HCT116 (cell line): ENCODE measurements around the gene SAP130. TPM values are rescaled to one million over a fixed set of nuclear protein-coding genes. Genes with fewer than 3 reads are reported as not detected.

Source experiments
- ATAC-seq: fragments of 200-7000 bp; cut with Tn5 transposase; 2 replicates; pipeline ENCODE4 v1.9.1; 2020; ENCODE audit warnings: mild to moderate bottlenecking, moderate library complexity
- BruUV-seq: library from RNA; stranded (reverse); fragments of 400-500 nt; replicated peaks from 2 replicates; lab custom pipeline; 2021; lab: Mats Ljungman, UMichigan
- CTCF ChIA-PET: fragments of 300-600 bp; sonication (Branson Sonifier 250); formaldehyde crosslinking; loops from one replicate; lab custom pipeline; 2021; ENCODE audit warnings: antibody characterized with exemption; lab: Charles Lee
- POLR2A ChIA-PET: fragments of 300-600, 350-600 bp; sonication (Branson Sonifier 250); formaldehyde crosslinking; loops from one replicate; lab custom pipeline; 2021; ENCODE audit warnings: antibody characterized with exemption; lab: Charles Lee
- RAD21 ChIA-PET, 2 experiments: fragments of 300-600 bp; sonication (Branson Sonifier 250); formaldehyde crosslinking; loops; one replicate each; lab custom pipeline; 2023; ENCODE audit warnings: low total read pairs in 2 of 2; ENCODE audit not compliant: uncharacterized antibody in 2 of 2, unreplicated experiment in 2 of 2, low non-redundant PET in 1 of 2; lab: Charles Lee
- DNase-seq: peaks from one replicate; pipeline ENCODE4 v3.0.0-alpha.2; 2010; ENCODE audit warnings: low read depth, low spot score
- H2AFZ ChIP-seq: fragments of 200-600 bp; shearing (Covaris generic), sonication (generic); 2 replicates; pipeline ENCODE4 v1.6.1; 2017; ENCODE audit warnings: low read depth, mixed run types, mixed read lengths, antibody characterized with exemption, low read length; ENCODE audit not compliant: poor library complexity, severe bottlenecking
- H3K27ac ChIP-seq: 2 replicates; pipeline ENCODE4 v1.5.1; 2012; ENCODE audit warnings: low read depth, low read length
- H3K27me3 ChIP-seq: fragments of 200-600 bp; sonication (generic); 2 replicates; pipeline ENCODE4 v1.6.1; 2016; ENCODE audit warnings: mixed run types, low read length, mixed read lengths; ENCODE audit not compliant: insufficient read depth
- H3K36me3 ChIP-seq, 2 experiments: fragments of 200-500 bp in 1 of 2; fragments of 200-600 bp in 1 of 2; sonication (Bioruptor generic) in 1 of 2; sonication (generic) in 1 of 2; 2 replicates each; pipeline versions ENCODE4 v1.5.1 to v1.6.1; 2014 to 2016; ENCODE audit warnings: low read length in 2 of 2, inconsistent platforms in 1 of 2, mixed read lengths in 1 of 2, mixed run types in 1 of 2; ENCODE audit not compliant: insufficient read depth in 2 of 2, control insufficient read depth in 1 of 2
- H3K4me1 ChIP-seq, 2 experiments: fragments of 200-600 bp in 1 of 2; sonication (generic) in 1 of 2; 2 replicates each; pipeline versions ENCODE4 v1.5.1 to v1.6.1; 2012 to 2017; ENCODE audit warnings: low read length in 2 of 2, inconsistent platforms in 1 of 2, mild to moderate bottlenecking in 1 of 2, mixed read lengths in 1 of 2, mixed run types in 1 of 2, moderate library complexity in 1 of 2; ENCODE audit not compliant: insufficient read depth in 2 of 2, control insufficient read depth in 1 of 2
- H3K4me2 ChIP-seq: fragments of 200-600 bp; sonication (generic); 2 replicates; pipeline ENCODE4 v1.6.1; 2017; ENCODE audit warnings: mixed run types, low read length, mixed read lengths
- H3K4me3 ChIP-seq, 2 experiments: fragments of 200-600 bp in 1 of 2; sonication (generic) in 1 of 2; replicated peaks in 1 of 2; 2 replicates each; pipeline ENCODE4 v1.5.1; 2011 to 2016; ENCODE audit warnings: low read length in 2 of 2, control low read depth in 1 of 2, low read depth in 1 of 2, mild to moderate bottlenecking in 1 of 2, mixed read lengths in 1 of 2, mixed run types in 1 of 2
- H3K79me2 ChIP-seq: fragments of 200-600 bp; sonication (generic); 2 replicates; pipeline ENCODE4 v1.6.1; 2017; ENCODE audit warnings: mild to moderate bottlenecking, mixed run types, low read length, moderate library complexity, mixed read lengths; ENCODE audit not compliant: insufficient read depth
- H3K9ac ChIP-seq: fragments of 200-600 bp; sonication (generic); 2 replicates; pipeline ENCODE4 v1.6.1; 2016; ENCODE audit warnings: low read length, mixed read lengths
- H3K9me2 ChIP-seq: fragments of 200-600 bp; sonication (generic), shearing (Covaris generic); 2 replicates; pipeline ENCODE4 v1.6.1; 2017; ENCODE audit warnings: mixed run types, mild to moderate bottlenecking, moderate library complexity; ENCODE audit not compliant: insufficient read depth
- H3K9me3 ChIP-seq, 2 experiments: fragments of 200-500 bp in 1 of 2; fragments of 200-600 bp in 1 of 2; sonication (Bioruptor generic) in 1 of 2; sonication (generic) in 1 of 2; 2 replicates each; pipeline ENCODE4 v1.6.1; 2014 to 2017; ENCODE audit warnings: low read length in 2 of 2, mixed read lengths in 2 of 2, inconsistent platforms in 1 of 2, low read depth in 1 of 2, mild to moderate bottlenecking in 1 of 2, mixed run types in 1 of 2, moderate library complexity in 1 of 2; ENCODE audit not compliant: control insufficient read depth in 1 of 2, insufficient read depth in 1 of 2
- H4K20me1 ChIP-seq: fragments of 200-600 bp; sonication (generic), shearing (Covaris generic); 2 replicates; pipeline ENCODE4 v1.6.1; 2017; ENCODE audit warnings: mixed run types, mild to moderate bottlenecking, moderate library complexity; ENCODE audit not compliant: insufficient read depth
- CEBPB ChIP-seq: IDR thresholded peaks from 2 replicates; pipeline ENCODE4 v1.6.1; 2012; ENCODE audit warnings: low read depth
- EGR1 ChIP-seq: IDR thresholded peaks from 2 replicates; pipeline ENCODE4 v1.6.1; 2012; ENCODE audit warnings: low read depth
- EZH2 ChIP-seq: fragments of 200-600 bp; sonication (generic); IDR thresholded peaks from 2 replicates; pipeline ENCODE4 v1.6.1; 2017; ENCODE audit warnings: antibody characterized with exemption, mixed run types
- EZH2phosphoT487 ChIP-seq: fragments of 200-600 bp; IDR thresholded peaks from 2 replicates; pipeline ENCODE4 v1.6.1; 2018; ENCODE audit warnings: antibody characterized with exemption, borderline replicate concordance
- FOSL1 ChIP-seq: IDR thresholded peaks from 2 replicates; pipeline ENCODE4 v1.6.1; 2012; ENCODE audit warnings: low read depth
- JUND ChIP-seq: IDR thresholded peaks from 2 replicates; pipeline ENCODE4 v1.6.1; 2012
- POLR2AphosphoS5 ChIP-seq: IDR thresholded peaks from 2 replicates; pipeline ENCODE4 v1.6.1; 2011; ENCODE audit warnings: mild to moderate bottlenecking, low read depth, low read length, moderate library complexity
- RAD21 ChIP-seq: IDR thresholded peaks from 2 replicates; pipeline ENCODE4 v1.6.1; 2012; ENCODE audit warnings: low read depth, mild to moderate bottlenecking
- SIN3A ChIP-seq: IDR thresholded peaks from 2 replicates; pipeline ENCODE4 v1.6.1; 2012; ENCODE audit warnings: low read depth
- SP1 ChIP-seq: IDR thresholded peaks from 2 replicates; pipeline ENCODE4 v1.6.1; 2012; ENCODE audit warnings: low read depth
- SRF ChIP-seq: IDR thresholded peaks from 2 replicates; pipeline ENCODE4 v1.6.1; 2012; ENCODE audit warnings: low read depth
- TCF7L2 ChIP-seq: IDR thresholded peaks from 2 replicates; pipeline ENCODE4 v1.7.0; 2011; ENCODE audit warnings: borderline replicate concordance, inconsistent platforms; ENCODE audit not compliant: insufficient read depth, insufficient read length; ENCODE audit errors: extremely low read depth
- YY1 ChIP-seq: IDR thresholded peaks from 2 replicates; pipeline ENCODE4 v1.6.1; 2011; ENCODE audit warnings: low read length, low read depth, moderate library complexity, mild to moderate bottlenecking; ENCODE audit not compliant: insufficient replicate concordance; ENCODE audit errors: extremely low read depth
- ZFX ChIP-seq: fragments of 450-650 bp; IDR thresholded peaks from 2 replicates; pipeline ENCODE4 v1.6.1; 2017
- ZNF274 ChIP-seq: fragments of 200-500 bp; sonication (Bioruptor generic); IDR thresholded peaks from 2 replicates; pipeline ENCODE4 v1.6.1; 2014; ENCODE audit warnings: mild to moderate bottlenecking, low read depth, low read length, inconsistent platforms
- intact Hi-C: fragments of 100-400 bp; cut with micrococcal nuclease; formaldehyde crosslinking; loops from 2 replicates; pipeline ENCODE4 v1.10.0; 2022
- total RNA-seq: library from RNA; stranded (reverse); gene quantifications from one replicate; pipeline ENCODE4 v1.2.1, GENCODE V29; 2021; ENCODE audit not compliant: unreplicated experiment
- TF ChIP-seq, protein P1 (sequence below): IDR thresholded peaks from 2 replicates; pipeline ENCODE4 v1.6.1; 2011; ENCODE audit warnings: mild to moderate bottlenecking, low read length, moderate library complexity; ENCODE audit not compliant: insufficient replicate concordance; ENCODE audit errors: extremely low read depth
- TF ChIP-seq, protein P2 (sequence below): IDR thresholded peaks from 2 replicates; pipeline ENCODE4 v1.6.1; 2012
- TF ChIP-seq, protein P3 (sequence below): IDR thresholded peaks from 2 replicates; pipeline ENCODE4 v1.6.1; 2012; ENCODE audit warnings: low read depth
- TF ChIP-seq, protein P4 (sequence below), 3 experiments: fragments of 200-600 bp in 1 of 3; sonication (generic) in 1 of 3; IDR thresholded peaks in 2 of 3; conservative IDR thresholded peaks in 1 of 3; 2 replicates each; pipeline ENCODE4 v1.5.1; 2012 to 2017; ENCODE audit warnings: low read depth in 2 of 3, low read length in 2 of 3, antibody characterized with exemption in 1 of 3, borderline replicate concordance in 1 of 3, control low read depth in 1 of 3, mild to moderate bottlenecking in 1 of 3, mixed read lengths in 1 of 3, mixed run types in 1 of 3, moderate library complexity in 1 of 3; ENCODE audit not compliant: insufficient read depth in 1 of 3

Gene SAP130
- total RNA-seq, 1 experiment from 2014 or later, result 29.5 TPM

DNA sequence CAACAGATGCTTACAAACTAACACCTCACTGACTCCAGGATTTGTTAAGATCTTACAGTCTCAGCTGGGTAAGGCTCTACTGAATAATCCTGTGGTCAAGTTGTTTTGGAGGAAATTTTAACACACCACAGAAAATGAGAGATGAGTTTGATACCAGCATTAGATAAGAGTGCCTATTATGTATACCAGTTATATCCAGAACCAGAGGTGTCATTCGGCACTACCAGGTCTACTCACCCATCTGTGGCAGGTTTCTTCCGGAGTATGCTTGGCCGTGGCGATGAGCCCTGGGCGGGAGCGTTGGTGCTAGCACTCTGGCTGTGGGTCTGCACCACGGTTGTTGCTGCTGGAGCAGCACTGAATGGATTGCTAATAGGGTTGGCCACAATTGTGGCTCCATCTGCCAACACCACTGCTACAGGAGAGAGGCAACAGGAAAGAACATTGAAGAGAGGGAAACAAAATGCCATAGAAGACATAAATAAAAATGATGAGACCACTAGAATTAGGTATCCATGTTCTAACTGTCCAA, 41.2 kb downstream of the SAP130 start:
- ChIA-PET RAD21 (no interaction called here), POLR2A (no interaction called here), CTCF (no interaction called here)
- H3K27ac ChIP-seq, result no peak overlapping the region
- no TSS peak for BruUV-seq
- no peaks in the 10 kb centered on the region; the same call in 1 of the 2 replicates for H4K20me1 ChIP-seq
- no peak overlapping the region for H3K9ac ChIP-seq
- no peak for ATAC-seq
- no peak for TF ChIP-seq SIN3A
- TF ChIP-seq, protein P1, sequence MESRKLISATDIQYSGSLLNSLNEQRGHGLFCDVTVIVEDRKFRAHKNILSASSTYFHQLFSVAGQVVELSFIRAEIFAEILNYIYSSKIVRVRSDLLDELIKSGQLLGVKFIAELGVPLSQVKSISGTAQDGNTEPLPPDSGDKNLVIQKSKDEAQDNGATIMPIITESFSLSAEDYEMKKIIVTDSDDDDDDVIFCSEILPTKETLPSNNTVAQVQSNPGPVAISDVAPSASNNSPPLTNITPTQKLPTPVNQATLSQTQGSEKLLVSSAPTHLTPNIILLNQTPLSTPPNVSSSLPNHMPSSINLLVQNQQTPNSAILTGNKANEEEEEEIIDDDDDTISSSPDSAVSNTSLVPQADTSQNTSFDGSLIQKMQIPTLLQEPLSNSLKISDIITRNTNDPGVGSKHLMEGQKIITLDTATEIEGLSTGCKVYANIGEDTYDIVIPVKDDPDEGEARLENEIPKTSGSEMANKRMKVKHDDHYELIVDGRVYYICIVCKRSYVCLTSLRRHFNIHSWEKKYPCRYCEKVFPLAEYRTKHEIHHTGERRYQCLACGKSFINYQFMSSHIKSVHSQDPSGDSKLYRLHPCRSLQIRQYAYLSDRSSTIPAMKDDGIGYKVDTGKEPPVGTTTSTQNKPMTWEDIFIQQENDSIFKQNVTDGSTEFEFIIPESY, result no peak
- TF ChIP-seq ZFX, result no peak
- no peak for TF ChIP-seq FOSL1
- TF ChIP-seq ZNF274, result no peak
- TF ChIP-seq, protein P2, sequence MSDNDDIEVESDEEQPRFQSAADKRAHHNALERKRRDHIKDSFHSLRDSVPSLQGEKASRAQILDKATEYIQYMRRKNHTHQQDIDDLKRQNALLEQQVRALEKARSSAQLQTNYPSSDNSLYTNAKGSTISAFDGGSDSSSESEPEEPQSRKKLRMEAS, result no peak
- no peak for TF ChIP-seq YY1
- TF ChIP-seq POLR2AphosphoS5, result no peak
- no peak for TF ChIP-seq SRF
- no peak for TF ChIP-seq JUND
- TF ChIP-seq CEBPB, result no peak
- TF ChIP-seq, protein P3, sequence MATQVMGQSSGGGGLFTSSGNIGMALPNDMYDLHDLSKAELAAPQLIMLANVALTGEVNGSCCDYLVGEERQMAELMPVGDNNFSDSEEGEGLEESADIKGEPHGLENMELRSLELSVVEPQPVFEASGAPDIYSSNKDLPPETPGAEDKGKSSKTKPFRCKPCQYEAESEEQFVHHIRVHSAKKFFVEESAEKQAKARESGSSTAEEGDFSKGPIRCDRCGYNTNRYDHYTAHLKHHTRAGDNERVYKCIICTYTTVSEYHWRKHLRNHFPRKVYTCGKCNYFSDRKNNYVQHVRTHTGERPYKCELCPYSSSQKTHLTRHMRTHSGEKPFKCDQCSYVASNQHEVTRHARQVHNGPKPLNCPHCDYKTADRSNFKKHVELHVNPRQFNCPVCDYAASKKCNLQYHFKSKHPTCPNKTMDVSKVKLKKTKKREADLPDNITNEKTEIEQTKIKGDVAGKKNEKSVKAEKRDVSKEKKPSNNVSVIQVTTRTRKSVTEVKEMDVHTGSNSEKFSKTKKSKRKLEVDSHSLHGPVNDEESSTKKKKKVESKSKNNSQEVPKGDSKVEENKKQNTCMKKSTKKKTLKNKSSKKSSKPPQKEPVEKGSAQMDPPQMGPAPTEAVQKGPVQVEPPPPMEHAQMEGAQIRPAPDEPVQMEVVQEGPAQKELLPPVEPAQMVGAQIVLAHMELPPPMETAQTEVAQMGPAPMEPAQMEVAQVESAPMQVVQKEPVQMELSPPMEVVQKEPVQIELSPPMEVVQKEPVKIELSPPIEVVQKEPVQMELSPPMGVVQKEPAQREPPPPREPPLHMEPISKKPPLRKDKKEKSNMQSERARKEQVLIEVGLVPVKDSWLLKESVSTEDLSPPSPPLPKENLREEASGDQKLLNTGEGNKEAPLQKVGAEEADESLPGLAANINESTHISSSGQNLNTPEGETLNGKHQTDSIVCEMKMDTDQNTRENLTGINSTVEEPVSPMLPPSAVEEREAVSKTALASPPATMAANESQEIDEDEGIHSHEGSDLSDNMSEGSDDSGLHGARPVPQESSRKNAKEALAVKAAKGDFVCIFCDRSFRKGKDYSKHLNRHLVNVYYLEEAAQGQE, result no peak
- no peak for TF ChIP-seq TCF7L2
- TF ChIP-seq, protein P4, sequence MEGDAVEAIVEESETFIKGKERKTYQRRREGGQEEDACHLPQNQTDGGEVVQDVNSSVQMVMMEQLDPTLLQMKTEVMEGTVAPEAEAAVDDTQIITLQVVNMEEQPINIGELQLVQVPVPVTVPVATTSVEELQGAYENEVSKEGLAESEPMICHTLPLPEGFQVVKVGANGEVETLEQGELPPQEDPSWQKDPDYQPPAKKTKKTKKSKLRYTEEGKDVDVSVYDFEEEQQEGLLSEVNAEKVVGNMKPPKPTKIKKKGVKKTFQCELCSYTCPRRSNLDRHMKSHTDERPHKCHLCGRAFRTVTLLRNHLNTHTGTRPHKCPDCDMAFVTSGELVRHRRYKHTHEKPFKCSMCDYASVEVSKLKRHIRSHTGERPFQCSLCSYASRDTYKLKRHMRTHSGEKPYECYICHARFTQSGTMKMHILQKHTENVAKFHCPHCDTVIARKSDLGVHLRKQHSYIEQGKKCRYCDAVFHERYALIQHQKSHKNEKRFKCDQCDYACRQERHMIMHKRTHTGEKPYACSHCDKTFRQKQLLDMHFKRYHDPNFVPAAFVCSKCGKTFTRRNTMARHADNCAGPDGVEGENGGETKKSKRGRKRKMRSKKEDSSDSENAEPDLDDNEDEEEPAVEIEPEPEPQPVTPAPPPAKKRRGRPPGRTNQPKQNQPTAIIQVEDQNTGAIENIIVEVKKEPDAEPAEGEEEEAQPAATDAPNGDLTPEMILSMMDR (IDR thresholded peaks at IDR 0.05 in 2 of 3, conservative IDR thresholded peaks at IDR 0.05 in 1 of 3; ENCODE audit: borderline replicate concordance in 1 of 3, insufficient read depth in 1 of 3, low read depth in 2 of 3, low read length in 2 of 3), result no peak
- no peak for TF ChIP-seq EZH2
- TF ChIP-seq RAD21, result no peak
- no peak for TF ChIP-seq EGR1
- no peak for TF ChIP-seq EZH2phosphoT487
- TF ChIP-seq SP1, result no peak
- no peaks in the 10 kb centered on the region for H3K4me1 ChIP-seq
- peaks cover 19 to 42% of the 10 kb centered on the region in 2 experiments for H3K36me3 ChIP-seq
- intact Hi-C loops, result no loop called here
- no peak overlapping the region for H3K4me2 ChIP-seq
- DNase-seq, result no peak
- no peaks in the 10 kb centered on the region for H3K9me2 ChIP-seq
- no peaks in the 10 kb centered on the region for H3K27me3 ChIP-seq
- H3K9me3 ChIP-seq, result no peaks in the 10 kb centered on the region
- H3K79me2 ChIP-seq, result no peaks in the 10 kb centered on the region
- H3K4me3 ChIP-seq, result no peak overlapping the region
- no peak overlapping the region for H2AFZ ChIP-seq
